Eye (tissue), 1 donor: Measurements from ENCODE around the gene NLGN1.

Experiments
- DNase-seq: peaks from one replicate; pipeline ENCODE4 v3.0.0-alpha.2; 2015

The NLGN1 gene

GRCh38 chr3:173863551-173863950, 466.0 kb downstream of the NLGN1 start:
- no peak for DNase-seq

GRCh38 chr3:173865900-173866498, 468.5 kb downstream of the NLGN1 start:
- DNase-seq, result no peak

- no peak for DNase-seq
These were observed 472.2 kb downstream of the NLGN1 start for GRCh38 chr3:173869766-173870165.

- no peak for DNase-seq
These were observed 473.4 kb downstream of the NLGN1 start for GRCh38 chr3:173870976-173871375.

GRCh38 chr3:173875790-173876189, 478.2 kb downstream of the NLGN1 start:
- no peak for DNase-seq

GRCh38 chr3:173876476-173876875, 478.9 kb downstream of the NLGN1 start:
- no peak for DNase-seq

- DNase-seq, result no peak
These were observed 490.3 kb downstream of the NLGN1 start for GRCh38 chr3:173887888-173888287.

GRCh38 chr3:173889596-173889995, 492.1 kb downstream of the NLGN1 start:
- no peak for DNase-seq

- no peak for DNase-seq
These were observed 492.5 kb downstream of the NLGN1 start for GRCh38 chr3:173890091-173890490.

GRCh38 chr3:173891272-173892100, 493.9 kb downstream of the NLGN1 start:
- DNase-seq, result no peak

GRCh38 chr3:173892547-173892946, 495.0 kb downstream of the NLGN1 start:
- no peak for DNase-seq

GRCh38 chr3:173893066-173893465, 495.5 kb downstream of the NLGN1 start:
- no peak for DNase-seq

- DNase-seq, result no peak
These were observed 496.3 kb downstream of the NLGN1 start for GRCh38 chr3:173893835-173894234.

- no peak for DNase-seq
These were observed 500.1 kb downstream of the NLGN1 start for GRCh38 chr3:173897631-173898030.

GRCh38 chr3:173901649-173902048, 504.1 kb downstream of the NLGN1 start:
- no peak for DNase-seq

GRCh38 chr3:173902401-173902800, 504.9 kb downstream of the NLGN1 start:
- DNase-seq, result no peak

GRCh38 chr3:173902871-173903270, 505.3 kb downstream of the NLGN1 start:
- DNase-seq, result no peak

GRCh38 chr3:173905381-173905780, 507.8 kb downstream of the NLGN1 start:
- DNase-seq, result no peak

- peak; percentile 65 for DNase-seq
These were observed 513.9 kb downstream of the NLGN1 start for GRCh38 chr3:173911446-173911845.

- no peak for DNase-seq
These were observed 514.6 kb downstream of the NLGN1 start for GRCh38 chr3:173912126-173912525.

GRCh38 chr3:173913397-173913796, 515.9 kb downstream of the NLGN1 start:
- DNase-seq, result no peak

GRCh38 chr3:173913974-173914421, 516.5 kb downstream of the NLGN1 start:
- DNase-seq, result no peak

GRCh38 chr3:173916799-173917198, 519.3 kb downstream of the NLGN1 start:
- no peak for DNase-seq

GRCh38 chr3:173920386-173920785, 522.8 kb downstream of the NLGN1 start:
- DNase-seq, result no peak
